Muscle layer of duodenum (tissue), 2 donors: Measurements from ENCODE around the gene ZBTB25.

ENCODE experiments used
- H3K27ac ChIP-seq: one replicate; pipeline ENCODE4 v1.7.0; 2013; ENCODE audit warnings: mild to moderate bottlenecking, low read length
- H3K27me3 ChIP-seq: one replicate; pipeline ENCODE4 v1.7.0; 2013; ENCODE audit warnings: low read depth, mild to moderate bottlenecking, control low read depth, low read length
- H3K36me3 ChIP-seq, 2 donors: one replicate each; pipeline ENCODE4 v1.7.0; 2013; ENCODE audit warnings: low read length in 2 of 2, control low read depth in 1 of 2, mild to moderate bottlenecking in 1 of 2; ENCODE audit not compliant: insufficient read depth in 2 of 2, control insufficient read depth in 1 of 2
- H3K4me1 ChIP-seq, 2 donors: one replicate each; pipeline ENCODE4 v1.7.0; 2013; ENCODE audit warnings: low read length in 2 of 2, mild to moderate bottlenecking in 2 of 2, control low read depth in 1 of 2, moderate library complexity in 1 of 2; ENCODE audit not compliant: insufficient read depth in 2 of 2, control insufficient read depth in 1 of 2
- H3K4me3 ChIP-seq, 2 donors: one replicate each; pipeline ENCODE4 v1.7.0; 2013; ENCODE audit warnings: low read length in 2 of 2, low read depth in 1 of 2, mild to moderate bottlenecking in 1 of 2
- H3K9me3 ChIP-seq, 2 donors: one replicate each; pipeline ENCODE4 v1.7.0; 2013; ENCODE audit warnings: low read length in 2 of 2, control low read depth in 1 of 2, mild to moderate bottlenecking in 1 of 2; ENCODE audit not compliant: control insufficient read depth in 1 of 2
- donor health status: healthy.

The ZBTB25 gene

GRCh38 chr14:64447876-64448670 is 55.6 kb downstream of the ZBTB25 start:
- Histone ChIP-seq H3K27me3 (no peaks in the 10 kb centered on the region), H3K4me3 (no peak overlapping the region), H3K36me3 (peaks cover 33 to 35% of the 10 kb centered on the region in 2 donors), H3K27ac (no peak overlapping the region), H3K9me3 (no peaks in the 10 kb centered on the region), H3K4me1 (peaks cover 0 to 5% of the 10 kb centered on the region in 2 donors)

DNA sequence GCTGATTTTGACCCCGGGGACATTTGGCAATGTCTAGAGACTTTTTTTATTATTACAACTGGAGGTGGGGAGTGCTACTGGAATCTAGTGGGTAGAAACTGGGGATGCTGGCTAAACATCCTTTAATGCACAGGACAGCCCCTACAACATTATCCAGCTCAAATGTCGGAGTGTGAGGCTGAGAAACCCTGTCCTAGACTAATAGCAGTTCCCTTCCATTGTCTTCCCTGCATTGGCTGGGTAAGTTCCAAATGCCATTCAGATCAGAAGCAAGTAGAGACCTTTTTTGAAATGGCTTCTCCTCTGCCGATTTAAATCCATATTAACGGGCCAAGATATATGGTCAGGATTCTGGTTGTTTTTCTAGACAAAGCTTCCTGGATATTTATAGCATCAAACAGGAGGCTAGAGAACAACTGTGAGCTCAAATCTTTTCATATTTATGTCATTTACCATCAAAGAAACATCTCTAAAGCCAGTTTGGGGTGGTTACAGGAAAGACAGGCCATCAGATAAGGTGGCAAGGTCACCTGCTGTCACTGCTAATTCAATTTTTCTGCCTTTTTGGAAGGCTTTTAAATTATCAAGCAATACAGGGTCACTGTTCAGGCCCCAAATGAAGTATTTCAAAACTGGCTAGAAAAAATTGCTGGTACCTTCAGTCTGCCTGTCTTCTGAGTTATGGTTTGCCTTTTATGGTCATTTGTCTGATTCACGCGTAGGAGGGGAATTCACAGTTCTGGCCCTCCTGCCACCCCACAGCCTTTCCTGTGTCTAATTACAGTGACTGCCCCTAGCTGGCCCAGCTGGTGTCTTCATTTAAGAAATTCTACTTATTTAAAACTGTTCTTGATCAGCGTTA is 58.4 kb downstream of the ZBTB25 start:
- peak overlapping the region; percentile 10 for H3K27ac ChIP-seq
- peaks cover 0 to 5% of the 10 kb centered on the region in 2 donors for H3K4me1 ChIP-seq
- H3K36me3 ChIP-seq = peaks cover 22 to 48% of the 10 kb centered on the region in 2 donors
- H3K27me3 ChIP-seq = no peaks in the 10 kb centered on the region
- H3K9me3 ChIP-seq = no peaks in the 10 kb centered on the region
- no peak overlapping the region for H3K4me3 ChIP-seq

DNA sequence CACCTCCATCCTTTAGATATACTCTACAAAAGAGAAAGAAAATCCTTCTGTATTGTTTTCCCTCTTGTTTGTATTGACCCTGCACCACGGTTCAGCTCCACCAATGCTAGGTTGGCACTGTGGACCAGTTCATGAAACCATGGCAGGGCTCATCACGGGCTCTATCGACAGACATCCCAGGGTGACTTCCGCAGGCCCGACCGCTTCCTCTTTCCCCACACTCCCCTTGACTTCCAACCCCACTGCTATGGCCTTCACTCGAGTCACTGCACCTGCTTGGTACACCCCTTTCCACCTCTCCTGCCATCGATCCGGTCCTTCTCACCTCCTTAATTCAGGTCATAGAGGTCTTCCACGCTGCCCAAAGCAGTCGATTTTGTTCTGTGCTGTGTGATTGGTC is 59.5 kb downstream of the ZBTB25 start:
- Histone ChIP-seq H3K9me3 (no peaks in the 10 kb centered on the region), H3K27ac (no peak overlapping the region), H3K27me3 (no peaks in the 10 kb centered on the region), H3K4me3 (no peak overlapping the region), H3K36me3 (peaks cover 16 to 45% of the 10 kb centered on the region in 2 donors), H3K4me1 (peaks cover 0 to 5% of the 10 kb centered on the region in 2 donors)

GRCh38 chr14:64442300-64442988 is 61.2 kb downstream of the ZBTB25 start:
- H3K27ac ChIP-seq = no peak overlapping the region
- peaks cover 11 to 51% of the 10 kb centered on the region in 2 donors for H3K36me3 ChIP-seq
- no peaks in the 10 kb centered on the region for H3K9me3 ChIP-seq

GRCh38 chr14:64440494-64440893 is 63.1 kb downstream of the ZBTB25 start:
- H3K27me3 ChIP-seq = no peaks in the 10 kb centered on the region
- no peak overlapping the region for H3K4me3 ChIP-seq
- H3K27ac ChIP-seq = no peak overlapping the region
- peaks cover 0 to 3% of the 10 kb centered on the region in 2 donors for H3K4me1 ChIP-seq
- H3K36me3 ChIP-seq = peaks cover 22 to 56% of the 10 kb centered on the region in 2 donors
- no peaks in the 10 kb centered on the region for H3K9me3 ChIP-seq

More at GRCh38 chr14:64442300-64442988, 61.2 kb downstream of the ZBTB25 start:
- no peaks in the 10 kb centered on the region for H3K27me3 ChIP-seq
- no peak overlapping the region for H3K4me3 ChIP-seq
- H3K4me1 ChIP-seq = peaks cover 0 to 5% of the 10 kb centered on the region in 2 donors

DNA sequence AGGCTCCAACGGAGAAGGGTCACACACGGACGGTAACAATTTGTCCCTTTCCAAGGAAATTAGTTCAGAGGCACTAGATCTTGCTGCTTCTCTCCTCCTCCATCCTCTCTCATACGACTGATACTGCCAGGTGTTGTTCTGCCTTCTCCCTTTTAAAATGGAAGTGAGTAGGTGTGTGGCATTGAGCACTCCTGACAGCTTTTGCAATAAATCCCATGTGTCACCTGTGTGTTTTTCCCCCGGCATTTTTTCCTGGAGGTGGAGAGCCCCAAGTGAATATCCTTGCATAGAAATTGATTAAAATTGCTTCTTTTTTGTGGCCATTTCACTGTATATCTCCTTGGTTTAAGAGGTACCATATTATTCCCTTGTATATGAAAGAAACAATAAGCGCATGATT is 64.5 kb downstream of the ZBTB25 start:
- H3K27me3 ChIP-seq = no peaks in the 10 kb centered on the region
- H3K9me3 ChIP-seq = no peaks in the 10 kb centered on the region
- no peak overlapping the region for H3K27ac ChIP-seq
- no peak overlapping the region for H3K4me3 ChIP-seq
- no peaks in the 10 kb centered on the region for H3K4me1 ChIP-seq
- peaks cover 25 to 58% of the 10 kb centered on the region in 2 donors for H3K36me3 ChIP-seq

- no peaks in the 10 kb centered on the region for H3K4me1 ChIP-seq
- peaks cover 23 to 54% of the 10 kb centered on the region in 2 donors for H3K36me3 ChIP-seq
- H3K27ac ChIP-seq = no peak overlapping the region
- no peaks in the 10 kb centered on the region for H3K27me3 ChIP-seq
- H3K9me3 ChIP-seq = no peaks in the 10 kb centered on the region
- no peak overlapping the region for H3K4me3 ChIP-seq
Measured at GRCh38 chr14:64438181-64438841, 65.3 kb downstream of the ZBTB25 start.

GRCh38 chr14:64434528-64434927 is 69.1 kb downstream of the ZBTB25 start:
- H3K9me3 ChIP-seq = no peaks in the 10 kb centered on the region
- H3K4me3 ChIP-seq = no peak overlapping the region
- peaks cover 31 to 49% of the 10 kb centered on the region in 2 donors for H3K36me3 ChIP-seq
- H3K27me3 ChIP-seq = no peaks in the 10 kb centered on the region
- no peaks in the 10 kb centered on the region for H3K4me1 ChIP-seq
- no peak overlapping the region for H3K27ac ChIP-seq

DNA sequence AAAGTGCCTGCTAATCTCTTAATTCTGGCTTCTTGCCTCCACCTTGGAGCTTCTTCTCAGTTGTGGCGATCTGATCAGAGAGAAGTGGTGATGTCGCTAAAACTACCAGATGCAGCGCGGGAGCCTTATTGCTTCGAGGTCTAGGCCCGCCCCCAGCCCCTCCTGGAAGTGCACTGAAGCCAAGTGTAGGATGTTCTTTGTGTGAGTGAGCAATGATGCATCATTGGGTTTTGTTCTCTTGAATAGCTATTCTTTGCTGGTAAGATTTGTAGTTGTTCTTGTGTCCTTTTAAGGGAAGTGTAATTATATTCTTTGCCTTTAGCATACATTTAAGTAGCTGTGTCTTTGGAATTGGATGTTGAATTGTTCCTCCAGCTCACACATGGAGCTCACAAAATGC is 79.7 kb downstream of the ZBTB25 start:
- H3K9me3 ChIP-seq = no peaks in the 10 kb centered on the region
- H3K27me3 ChIP-seq = no peaks in the 10 kb centered on the region
- H3K27ac ChIP-seq = no peak overlapping the region
- H3K36me3 ChIP-seq = peaks cover 26 to 77% of the 10 kb centered on the region in 2 donors
- H3K4me1 ChIP-seq = no peaks in the 10 kb centered on the region
- no peak overlapping the region for H3K4me3 ChIP-seq

DNA sequence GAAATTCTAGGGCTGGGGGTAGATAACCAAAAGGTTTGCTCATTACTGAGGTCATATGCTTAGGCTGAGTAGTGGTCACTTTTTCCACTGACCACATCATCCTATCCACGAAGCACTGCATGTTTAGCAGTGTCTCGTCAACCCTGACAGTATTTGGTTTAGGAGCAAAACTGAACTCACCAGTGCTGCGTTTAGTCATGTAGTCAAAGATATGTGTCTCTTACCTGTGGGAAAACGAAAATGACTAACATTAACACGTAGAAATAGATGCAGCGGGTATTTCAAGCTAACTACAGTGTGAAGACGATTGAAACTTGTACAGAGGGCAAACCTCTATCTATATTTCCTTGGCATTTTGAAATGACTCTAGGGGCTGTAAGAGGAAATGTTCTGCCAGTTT is 80.9 kb downstream of the ZBTB25 start:
- H3K4me3 ChIP-seq = no peak overlapping the region
- H3K36me3 ChIP-seq = peaks cover 27 to 70% of the 10 kb centered on the region in 2 donors
- H3K27ac ChIP-seq = no peak overlapping the region
- H3K27me3 ChIP-seq = no peaks in the 10 kb centered on the region
- H3K9me3 ChIP-seq = no peaks in the 10 kb centered on the region
- H3K4me1 ChIP-seq = no peaks in the 10 kb centered on the region
